Activated CD4-positive, alpha-beta T cell treated with anti-CD3 and anti-CD28 coated beads for 36 hours (primary cell): ENCODE results near the gene MCC. TPM values are rescaled to one million over a fixed set of nuclear protein-coding genes. Genes with fewer than 3 reads are reported as not detected.

ENCODE experiments used
- total RNA-seq, 2 experiments: library from RNA; stranded (reverse); gene quantifications; one replicate each; pipeline ENCODE4 v1.2.3, GENCODE V29; 2021

The MCC gene
- total RNA-seq, 2 experiments from 2014 or later: 1.9 to 2.4 TPM

Other genes with a start within 250 kb of the MCC start
- not detected for gene TSSK1B, start 53.5 kb downstream of the MCC start, total RNA-seq
- gene YTHDC2, start 25.2 kb upstream of the MCC start, total RNA-seq: 10 to 100 TPM; 19.0 to 28.7 TPM